Measurements from ENCODE around the gene CDK19. TPM values are rescaled to one million over a fixed set of nuclear protein-coding genes. Genes with fewer than 3 reads are reported as not detected.

The CDK19 gene
- total RNA-seq, 3 donors from 2014 or later (not counting 1 experiment from before 2014, with no cell fraction given): 21.2 to 30.8 (median 25.9) TPM

DNA sequence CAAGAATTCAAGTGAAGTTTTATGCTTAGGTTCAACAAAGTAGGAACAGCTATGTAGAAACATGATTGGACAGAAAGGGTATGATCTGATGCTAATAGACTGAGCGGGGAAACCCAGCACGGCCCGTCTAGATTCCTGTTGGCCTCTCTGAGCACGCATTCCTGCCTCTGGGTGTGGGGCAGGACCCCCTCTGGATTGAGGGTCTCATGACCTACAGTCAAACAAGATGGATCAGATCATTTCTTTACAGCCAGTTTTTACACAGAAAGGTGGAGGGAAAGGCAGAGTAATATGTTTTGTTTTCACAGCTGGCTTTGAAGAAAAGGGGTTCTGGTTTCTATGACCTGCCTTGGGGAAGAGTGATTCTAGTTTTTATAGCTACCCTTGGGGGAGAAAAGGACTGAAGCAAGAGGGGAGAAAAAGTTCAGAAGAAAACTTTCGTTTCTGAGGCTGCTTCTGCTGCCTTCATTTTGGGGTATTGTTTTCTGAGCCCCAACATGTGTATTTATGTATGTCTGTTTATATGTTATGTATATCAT is 239.3 kb downstream of the CDK19 start:
- Mint-ChIP-seq H3K27ac (no peak overlapping the region), H3K36me3 (no peaks in the 10 kb centered on the region), H3K4me3 (no peak overlapping the region), H3K4me1 (no peaks in the 10 kb centered on the region), H3K9me3 (no peaks in the 10 kb centered on the region), H3K27me3 (ENCODE audit: low read depth in 2 of 2) (peaks cover 7 to 9% of the 10 kb centered on the region in 2 donors)
- Histone ChIP-seq H3K36me3 (ENCODE audit: control insufficient read depth, insufficient read depth, low read length) (no peaks in the 10 kb centered on the region), H3K27ac (ENCODE audit: low read length) (no peak overlapping the region), H3K4me1 (ENCODE audit: control insufficient read depth, insufficient read depth, low read length) (no peaks in the 10 kb centered on the region), H3K4me3 (ENCODE audit: low read length) (no peak overlapping the region), H3K27me3 (ENCODE audit: control insufficient read depth, insufficient read depth, low read length) (no peaks in the 10 kb centered on the region), H3K9me3 (ENCODE audit: control insufficient read depth, insufficient read depth, low read length) (no peaks in the 10 kb centered on the region)
- DNase-seq: no peak
- intact Hi-C loops (cut with micrococcal nuclease): no loop called here
- no peak for ATAC-seq
- TF ChIP-seq, protein P1, sequence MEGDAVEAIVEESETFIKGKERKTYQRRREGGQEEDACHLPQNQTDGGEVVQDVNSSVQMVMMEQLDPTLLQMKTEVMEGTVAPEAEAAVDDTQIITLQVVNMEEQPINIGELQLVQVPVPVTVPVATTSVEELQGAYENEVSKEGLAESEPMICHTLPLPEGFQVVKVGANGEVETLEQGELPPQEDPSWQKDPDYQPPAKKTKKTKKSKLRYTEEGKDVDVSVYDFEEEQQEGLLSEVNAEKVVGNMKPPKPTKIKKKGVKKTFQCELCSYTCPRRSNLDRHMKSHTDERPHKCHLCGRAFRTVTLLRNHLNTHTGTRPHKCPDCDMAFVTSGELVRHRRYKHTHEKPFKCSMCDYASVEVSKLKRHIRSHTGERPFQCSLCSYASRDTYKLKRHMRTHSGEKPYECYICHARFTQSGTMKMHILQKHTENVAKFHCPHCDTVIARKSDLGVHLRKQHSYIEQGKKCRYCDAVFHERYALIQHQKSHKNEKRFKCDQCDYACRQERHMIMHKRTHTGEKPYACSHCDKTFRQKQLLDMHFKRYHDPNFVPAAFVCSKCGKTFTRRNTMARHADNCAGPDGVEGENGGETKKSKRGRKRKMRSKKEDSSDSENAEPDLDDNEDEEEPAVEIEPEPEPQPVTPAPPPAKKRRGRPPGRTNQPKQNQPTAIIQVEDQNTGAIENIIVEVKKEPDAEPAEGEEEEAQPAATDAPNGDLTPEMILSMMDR (IDR thresholded peaks at IDR 0.05): no peak
- WGBS (ENCODE audit: insufficient coverage): 97% methylated on average over 4 of the region's 5 CpGs

DNA sequence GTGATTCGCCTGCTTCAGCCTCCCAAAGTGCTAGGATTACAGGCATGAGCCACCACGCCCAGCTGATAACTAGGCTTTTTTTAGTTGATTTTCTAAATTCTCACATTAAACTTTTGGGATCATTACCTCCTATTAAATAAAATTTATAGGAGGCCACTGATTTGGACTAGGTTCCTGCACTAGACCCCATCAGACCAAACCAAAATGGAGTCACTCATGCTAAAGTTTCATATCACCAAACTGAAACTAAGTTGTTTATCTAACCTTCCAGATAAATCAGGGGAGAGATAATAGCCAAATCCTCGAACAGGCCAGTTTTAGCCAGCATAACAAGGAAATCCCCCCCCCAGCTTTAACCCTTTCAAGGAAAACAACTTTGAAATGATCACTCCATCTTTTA is 240.5 kb downstream of the CDK19 start:
- Mint-ChIP-seq H3K4me1 (no peaks in the 10 kb centered on the region), H3K4me3 (no peak overlapping the region), H3K27me3 (ENCODE audit: low read depth in 2 of 2) (peaks cover 6 to 7% of the 10 kb centered on the region in 2 donors), H3K36me3 (no peaks in the 10 kb centered on the region), H3K27ac (no peak overlapping the region), H3K9me3 (no peaks in the 10 kb centered on the region)
- no peak overlapping the region for H3K4me3 ChIP-seq (ENCODE audit: low read length)
- H3K27ac ChIP-seq (ENCODE audit: low read length): no peak overlapping the region
- intact Hi-C loops (cut with micrococcal nuclease): no loop called here
- WGBS (ENCODE audit: insufficient coverage): 71% methylated on average over 3 of the region's 3 CpGs
- no peaks in the 10 kb centered on the region for H3K36me3 ChIP-seq (ENCODE audit: control insufficient read depth, insufficient read depth, low read length)
- no peaks in the 10 kb centered on the region for H3K9me3 ChIP-seq (ENCODE audit: control insufficient read depth, insufficient read depth, low read length)
- no peaks in the 10 kb centered on the region for H3K27me3 ChIP-seq (ENCODE audit: control insufficient read depth, insufficient read depth, low read length)
- DNase-seq (no peak), ATAC-seq (no peak)
- H3K4me1 ChIP-seq (ENCODE audit: control insufficient read depth, insufficient read depth, low read length): no peaks in the 10 kb centered on the region
- TF ChIP-seq, protein P1 (IDR thresholded peaks at IDR 0.05): no peak

DNA sequence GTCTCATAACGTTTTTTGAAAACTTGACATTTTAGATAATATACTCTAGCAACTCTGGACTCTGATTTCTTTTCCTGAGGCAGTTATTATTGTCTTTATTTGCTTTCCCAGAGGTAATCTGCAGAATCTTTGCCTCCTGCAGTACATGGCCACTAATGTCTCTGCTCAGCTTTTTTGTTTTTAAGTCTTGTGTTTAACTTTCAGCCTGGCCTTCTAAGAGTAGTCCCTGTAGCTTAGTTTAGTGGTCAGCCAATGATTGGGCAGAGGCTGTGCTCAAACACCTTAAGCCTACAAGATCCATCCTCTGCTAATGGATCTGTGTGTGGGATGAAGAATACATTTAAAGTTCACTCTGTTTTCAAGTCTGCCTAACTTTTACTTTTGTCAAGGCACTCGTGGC is 241.7 kb downstream of the CDK19 start:
- Histone ChIP-seq H3K4me3 (ENCODE audit: low read length) (no peak overlapping the region), H3K9me3 (ENCODE audit: control insufficient read depth, insufficient read depth, low read length) (no peaks in the 10 kb centered on the region), H3K27ac (ENCODE audit: low read length) (no peak overlapping the region), H3K36me3 (ENCODE audit: control insufficient read depth, insufficient read depth, low read length) (no peaks in the 10 kb centered on the region), H3K4me1 (ENCODE audit: control insufficient read depth, insufficient read depth, low read length) (no peaks in the 10 kb centered on the region), H3K27me3 (ENCODE audit: control insufficient read depth, insufficient read depth, low read length) (no peaks in the 10 kb centered on the region)
- Mint-ChIP-seq H3K36me3 (no peaks in the 10 kb centered on the region), H3K4me1 (no peaks in the 10 kb centered on the region), H3K9me3 (no peaks in the 10 kb centered on the region), H3K27me3 (ENCODE audit: low read depth in 2 of 2) (peaks cover 3 to 7% of the 10 kb centered on the region in 2 donors), H3K27ac (no peak overlapping the region), H3K4me3 (no peak overlapping the region)
- no peak for DNase-seq
- intact Hi-C loops (cut with micrococcal nuclease): no loop called here
- WGBS (ENCODE audit: insufficient coverage): 70% methylated on average over 2 of the region's 2 CpGs
- TF ChIP-seq, protein P1 (IDR thresholded peaks at IDR 0.05): no peak
- no peak for ATAC-seq

DNA sequence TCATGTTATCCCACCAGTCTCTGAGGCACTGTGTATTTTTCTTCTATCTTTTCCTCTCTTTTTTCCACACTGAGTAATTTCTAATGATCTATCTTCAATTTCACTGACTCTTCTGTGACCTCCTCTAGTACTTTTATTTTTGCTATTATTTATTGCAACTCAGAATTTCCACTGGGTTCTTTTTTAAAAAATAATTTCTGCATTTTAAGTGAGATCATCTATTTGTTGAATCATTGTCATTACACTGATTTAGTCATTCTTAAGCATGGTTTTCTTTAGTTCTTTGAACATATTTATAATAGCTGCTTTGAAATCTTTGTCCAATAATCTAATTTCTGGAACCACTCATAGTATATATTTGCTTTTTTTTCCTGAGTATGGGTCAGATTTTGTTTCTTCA is 242.1 kb downstream of the CDK19 start:
- H3K9me3 Mint-ChIP-seq: no peaks in the 10 kb centered on the region
- DNase-seq (no peak), ATAC-seq (no peak)
- no peaks in the 10 kb centered on the region for H3K36me3 Mint-ChIP-seq
- no peak overlapping the region for H3K4me3 Mint-ChIP-seq
- no peaks in the 10 kb centered on the region for H3K27me3 ChIP-seq (ENCODE audit: control insufficient read depth, insufficient read depth, low read length)
- H3K36me3 ChIP-seq (ENCODE audit: control insufficient read depth, insufficient read depth, low read length): no peaks in the 10 kb centered on the region
- intact Hi-C loops (cut with micrococcal nuclease): no loop called here
- no peak overlapping the region for H3K27ac ChIP-seq (ENCODE audit: low read length)
- no peak overlapping the region for H3K4me3 ChIP-seq (ENCODE audit: low read length)
- H3K4me1 Mint-ChIP-seq: no peaks in the 10 kb centered on the region
- peaks cover 0 to 7% of the 10 kb centered on the region in 2 donors for H3K27me3 Mint-ChIP-seq (ENCODE audit: low read depth in 2 of 2)
- H3K27ac Mint-ChIP-seq: no peak overlapping the region
- H3K4me1 ChIP-seq (ENCODE audit: control insufficient read depth, insufficient read depth, low read length): no peaks in the 10 kb centered on the region
- TF ChIP-seq, protein P1 (IDR thresholded peaks at IDR 0.05): no peak
- no peaks in the 10 kb centered on the region for H3K9me3 ChIP-seq (ENCODE audit: control insufficient read depth, insufficient read depth, low read length)

Data from natural killer cell (primary cell).